Activated B cell treated with CpG ODN at 0.5 μM for 24 hours (primary cell): ENCODE results near the gene KLC3. TPM values are rescaled to one million over a fixed set of nuclear protein-coding genes. Genes with fewer than 3 reads are reported as not detected.

Source experiments
- ATAC-seq: fragments of 200-7000 bp; cut with Tn5 transposase; one replicate; pipeline ENCODE4 v1.10.0; 2021; ENCODE audit warnings: low read depth, mild to moderate bottlenecking, moderate library complexity
- CTCF ChIA-PET: fragments of 350-600 bp; sonication (Branson Sonifier 250); formaldehyde crosslinking; loops from one replicate; lab custom pipeline; 2021; ENCODE audit warnings: antibody characterized with exemption; lab: Charles Lee
- POLR2A ChIA-PET: fragments of 350-600 bp; sonication (Branson Sonifier 250); formaldehyde crosslinking; loops from one replicate; lab custom pipeline; 2021; ENCODE audit warnings: antibody characterized with exemption; lab: Charles Lee
- DNase-seq: peaks from one replicate; pipeline ENCODE4 v3.0.0; 2022
- H3K27ac Mint-ChIP-seq: one replicate; pipeline ENCODE4 v1.8.0; 2020; ENCODE audit warnings: mixed read lengths
- H3K27me3 Mint-ChIP-seq: one replicate; pipeline ENCODE4 v1.8.0; 2021; ENCODE audit warnings: mixed read lengths
- H3K36me3 Mint-ChIP-seq: one replicate; pipeline ENCODE4 v1.8.0; 2021; ENCODE audit warnings: low read depth, mixed read lengths
- H3K4me1 Mint-ChIP-seq: one replicate; pipeline ENCODE4 v1.8.0; 2021; ENCODE audit warnings: mixed read lengths
- H3K4me3 Mint-ChIP-seq: one replicate; pipeline ENCODE4 v1.8.0; 2020; ENCODE audit warnings: mild to moderate bottlenecking, mixed read lengths
- H3K9me3 Mint-ChIP-seq: one replicate; pipeline ENCODE4 v1.8.0; 2020; ENCODE audit warnings: mixed read lengths
- CTCF ChIP-seq: fragments of 200-600 bp; IDR thresholded peaks from one replicate; pipeline ENCODE4 v1.8.0; 2022; ENCODE audit warnings: antibody characterized with exemption, mild to moderate bottlenecking
- intact Hi-C: fragments of 100-400 bp; cut with micrococcal nuclease; formaldehyde crosslinking; loops from one replicate; pipeline ENCODE4 v1.15.1; 2024
- total RNA-seq: library from RNA; stranded (reverse); gene quantifications from 2 replicates; pipeline ENCODE4 v1.2.3, GENCODE V29; 2022

Gene KLC3
- total RNA-seq, 1 donor from 2014 or later, result not detected

- Mint-ChIP-seq H3K4me1 (no peaks in the 10 kb centered on the region), H3K4me3 (no peak overlapping the region), H3K9me3 (no peaks in the 10 kb centered on the region), H3K27me3 (peaks cover 10% of the 10 kb centered on the region), H3K27ac (no peak overlapping the region), H3K36me3 (peaks cover 2% of the 10 kb centered on the region)
- ChIA-PET CTCF (no interaction called here), POLR2A (no interaction called here)
- intact Hi-C loops, result no loop called here
- ATAC-seq (no peak), DNase-seq (no peak)
- no peak for TF ChIP-seq CTCF
Measured at GRCh38 chr19:45345506-45345860, 4.9 kb downstream of the KLC3 start.

- H3K4me3 Mint-ChIP-seq, result no peak overlapping the region
- intact Hi-C loops, result no loop called here
Measured at GRCh38 chr19:45346449-45346848, 5.9 kb downstream of the KLC3 start.

GRCh38 chr19:45347570-45348366 is 7.2 kb downstream of the KLC3 start:
- Mint-ChIP-seq H3K4me3 (no peak overlapping the region), H3K4me1 (no peaks in the 10 kb centered on the region), H3K36me3 (peaks cover 15% of the 10 kb centered on the region), H3K9me3 (no peaks in the 10 kb centered on the region), H3K27ac (no peak overlapping the region), H3K27me3 (peaks cover 10% of the 10 kb centered on the region)
- DNase-seq (no peak), ATAC-seq (no peak)
- no peak for TF ChIP-seq CTCF
- intact Hi-C loops, result no loop called here
- ChIA-PET CTCF (no interaction called here), POLR2A (no interaction called here)

More at GRCh38 chr19:45346449-45346848, 5.9 kb downstream of the KLC3 start:
- peaks cover 10% of the 10 kb centered on the region for H3K27me3 Mint-ChIP-seq
- ATAC-seq, result no peak
- DNase-seq, result no peak
- H3K4me1 Mint-ChIP-seq, result no peaks in the 10 kb centered on the region
- POLR2A ChIA-PET, result no interaction called here
- CTCF ChIA-PET, result no interaction called here
- no peak overlapping the region for H3K27ac Mint-ChIP-seq
- no peak for TF ChIP-seq CTCF
- H3K36me3 Mint-ChIP-seq, result peaks cover 8% of the 10 kb centered on the region
- no peaks in the 10 kb centered on the region for H3K9me3 Mint-ChIP-seq

GRCh38 chr19:45348367-45349125 is 8.0 kb downstream of the KLC3 start:
- Mint-ChIP-seq H3K27ac (no peak overlapping the region), H3K27me3 (peaks cover 10% of the 10 kb centered on the region), H3K4me3 (no peak overlapping the region), H3K9me3 (no peaks in the 10 kb centered on the region), H3K4me1 (no peaks in the 10 kb centered on the region), H3K36me3 (peaks cover 21% of the 10 kb centered on the region)
- intact Hi-C loops, result no loop called here
- ChIA-PET CTCF (no interaction called here), POLR2A (no interaction called here)
- no peak for DNase-seq
- TF ChIP-seq CTCF, result no peak
- ATAC-seq, result no peak

GRCh38 chr19:45349126-45349415 is 8.5 kb downstream of the KLC3 start:
- ChIA-PET CTCF (no interaction called here), POLR2A (no interaction called here)
- intact Hi-C loops, result no loop called here
- DNase-seq, result no peak
- no peak for TF ChIP-seq CTCF
- Mint-ChIP-seq H3K9me3 (no peaks in the 10 kb centered on the region), H3K27me3 (peaks cover 7% of the 10 kb centered on the region), H3K36me3 (peaks cover 22% of the 10 kb centered on the region), H3K27ac (no peak overlapping the region), H3K4me1 (no peaks in the 10 kb centered on the region), H3K4me3 (no peak overlapping the region)
- ATAC-seq, result no peak
